B cell (primary cell): Measurements from ENCODE around the gene GALNT17.

Experiments
- EZH2 ChIP-seq: IDR thresholded peaks from 2 replicates; pipeline ENCODE4 v1.6.1; 2012; ENCODE audit warnings: borderline replicate concordance, low read depth, mild to moderate bottlenecking, moderate library complexity, low read length; ENCODE audit not compliant: insufficient read depth, poor library complexity, severe bottlenecking
- TF ChIP-seq, protein P1 (sequence below): fragments of 200-600 bp; IDR thresholded peaks from one replicate; pipeline ENCODE4 v1.8.0; 2022; ENCODE audit warnings: antibody characterized with exemption, mild to moderate bottlenecking

DNA sequence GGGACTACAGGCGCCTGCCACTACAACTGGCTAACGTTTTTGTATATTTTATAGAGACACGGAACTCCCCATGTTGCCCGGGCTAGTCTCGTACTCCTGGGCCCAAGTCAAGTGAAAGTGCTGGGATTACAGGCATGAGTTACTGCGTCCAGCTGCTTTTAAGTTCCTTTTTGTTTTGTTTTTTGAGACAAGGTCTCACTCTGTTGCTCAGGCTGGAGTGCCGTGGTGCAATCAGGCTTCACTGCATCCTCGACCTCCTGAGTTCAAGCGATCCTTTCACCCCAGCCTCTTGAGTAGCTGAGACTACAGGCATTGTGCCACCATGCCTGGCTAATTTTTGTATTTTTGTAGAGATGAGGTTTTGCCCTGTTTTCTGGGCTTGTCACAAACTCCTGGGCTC is 155.0 kb downstream of the GALNT17 start:
- TF ChIP-seq, protein P1, sequence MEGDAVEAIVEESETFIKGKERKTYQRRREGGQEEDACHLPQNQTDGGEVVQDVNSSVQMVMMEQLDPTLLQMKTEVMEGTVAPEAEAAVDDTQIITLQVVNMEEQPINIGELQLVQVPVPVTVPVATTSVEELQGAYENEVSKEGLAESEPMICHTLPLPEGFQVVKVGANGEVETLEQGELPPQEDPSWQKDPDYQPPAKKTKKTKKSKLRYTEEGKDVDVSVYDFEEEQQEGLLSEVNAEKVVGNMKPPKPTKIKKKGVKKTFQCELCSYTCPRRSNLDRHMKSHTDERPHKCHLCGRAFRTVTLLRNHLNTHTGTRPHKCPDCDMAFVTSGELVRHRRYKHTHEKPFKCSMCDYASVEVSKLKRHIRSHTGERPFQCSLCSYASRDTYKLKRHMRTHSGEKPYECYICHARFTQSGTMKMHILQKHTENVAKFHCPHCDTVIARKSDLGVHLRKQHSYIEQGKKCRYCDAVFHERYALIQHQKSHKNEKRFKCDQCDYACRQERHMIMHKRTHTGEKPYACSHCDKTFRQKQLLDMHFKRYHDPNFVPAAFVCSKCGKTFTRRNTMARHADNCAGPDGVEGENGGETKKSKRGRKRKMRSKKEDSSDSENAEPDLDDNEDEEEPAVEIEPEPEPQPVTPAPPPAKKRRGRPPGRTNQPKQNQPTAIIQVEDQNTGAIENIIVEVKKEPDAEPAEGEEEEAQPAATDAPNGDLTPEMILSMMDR, result no peak
- TF ChIP-seq EZH2, result no peak
